Subcutaneous abdominal adipose tissue (tissue), 5 donors: ENCODE measurements around the gene FHL5.
"Not testable (repeated sequence)": the region's sequence is repeated elsewhere in the genome, so short reads cannot be mapped to it uniquely, and the experiment has no call there.

ENCODE experiments used
- H3K27ac ChIP-seq: one replicate; pipeline ENCODE4 v1.7.0; 2013; ENCODE audit warnings: low read depth, mild to moderate bottlenecking, inconsistent platforms, low read length, moderate library complexity
- H3K27me3 ChIP-seq, 5 donors: one replicate each; pipeline ENCODE4 v1.7.0; 2013; ENCODE audit warnings: low read length in 5 of 5, inconsistent platforms in 1 of 5; ENCODE audit not compliant: control insufficient read depth in 5 of 5, insufficient read depth in 4 of 5
- H3K36me3 ChIP-seq, 5 donors: one replicate each; pipeline ENCODE4 v1.7.0; 2013; ENCODE audit warnings: low read length in 5 of 5; ENCODE audit not compliant: control insufficient read depth in 5 of 5, insufficient read depth in 5 of 5
- H3K4me1 ChIP-seq, 5 donors: one replicate each; pipeline ENCODE4 v1.7.0; 2013; ENCODE audit warnings: low read length in 5 of 5, mild to moderate bottlenecking in 3 of 5, moderate library complexity in 1 of 5; ENCODE audit not compliant: control insufficient read depth in 5 of 5, insufficient read depth in 5 of 5
- H3K4me3 ChIP-seq, 5 donors: one replicate each; pipeline ENCODE4 v1.7.0; 2013; ENCODE audit warnings: low read length in 5 of 5, low read depth in 1 of 5
- H3K9ac ChIP-seq, 5 donors: one replicate each; pipeline ENCODE4 v1.7.0; 2013; ENCODE audit warnings: low read length in 5 of 5, mild to moderate bottlenecking in 4 of 5, moderate library complexity in 3 of 5
- H3K9me3 ChIP-seq, 5 donors: one replicate each; pipeline ENCODE4 v1.7.0; 2013; ENCODE audit warnings: low read length in 5 of 5; ENCODE audit not compliant: control insufficient read depth in 5 of 5
- donor health status: healthy.
- donor health status: healthy.
- donor health status: healthy.
- donor health status: healthy.
- donor health status: healthy.

The FHL5 gene

GRCh38 chr6:96545882-96546281, 17.0 kb upstream of the FHL5 start:
- Histone ChIP-seq H3K27ac (no peak overlapping the region), H3K9ac (no peak overlapping the region), H3K36me3 (peaks cover 33 to 75% (median 57%) of the 10 kb centered on the region in 5 donors)

GRCh38 chr6:96547654-96548053, 15.3 kb upstream of the FHL5 start:
- H3K9ac ChIP-seq, result no peak overlapping the region
- H3K36me3 ChIP-seq, result peaks cover 48 to 84% (median 70%) of the 10 kb centered on the region in 5 donors
- no peak overlapping the region for H3K27ac ChIP-seq
- no peaks in the 10 kb centered on the region for H3K4me1 ChIP-seq
- H3K4me3 ChIP-seq, result no peak overlapping the region
- no peaks in the 10 kb centered on the region for H3K27me3 ChIP-seq
- no peaks in the 10 kb centered on the region for H3K9me3 ChIP-seq

More at GRCh38 chr6:96545882-96546281, 17.0 kb upstream of the FHL5 start:
- H3K9me3 ChIP-seq, result no peaks in the 10 kb centered on the region
- no peak overlapping the region for H3K4me3 ChIP-seq
- H3K27me3 ChIP-seq, result no peaks in the 10 kb centered on the region
- no peaks in the 10 kb centered on the region for H3K4me1 ChIP-seq

GRCh38 chr6:96554558-96554957, 8.4 kb upstream of the FHL5 start:
- peaks cover 39 to 59% (median 50%) of the 10 kb centered on the region in 5 donors for H3K36me3 ChIP-seq

DNA sequence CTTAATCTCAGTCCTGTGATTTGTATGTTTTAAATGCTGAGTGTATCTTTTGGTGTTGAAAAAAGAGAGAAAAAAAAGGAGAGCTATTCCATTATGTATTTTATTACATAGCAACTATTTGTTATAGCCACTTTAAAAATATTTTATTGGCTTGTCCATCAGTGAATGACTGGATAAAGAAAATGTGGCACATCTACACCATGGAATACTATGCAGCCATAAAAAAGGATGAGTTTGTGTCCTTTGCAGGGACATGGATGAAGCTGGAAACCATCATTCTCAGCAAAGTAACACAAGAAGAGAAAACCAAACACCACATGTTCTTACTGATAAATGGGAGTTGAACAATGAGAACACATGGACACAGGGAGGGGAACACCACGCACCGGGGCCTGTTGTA, 3.2 kb upstream of the FHL5 start:
- not testable (repeated sequence) for H3K27me3 ChIP-seq, H3K9ac ChIP-seq, H3K27ac ChIP-seq, H3K9me3 ChIP-seq, H3K4me1 ChIP-seq, H3K4me3 ChIP-seq
- H3K36me3 ChIP-seq, result peaks cover 3 to 12% (median 5%) of the 10 kb centered on the region in 5 donors

More at GRCh38 chr6:96554558-96554957, 8.4 kb upstream of the FHL5 start:
- no peak overlapping the region for H3K4me3 ChIP-seq
- H3K27ac ChIP-seq, result no peak overlapping the region
- no peak overlapping the region for H3K9ac ChIP-seq
- H3K9me3 ChIP-seq, result no peaks in the 10 kb centered on the region
- no peaks in the 10 kb centered on the region for H3K27me3 ChIP-seq
- no peaks in the 10 kb centered on the region for H3K4me1 ChIP-seq

- H3K27ac ChIP-seq, result no peak overlapping the region
- peaks cover 0 to 5% (median 0%) of the 10 kb centered on the region in 5 donors for H3K4me1 ChIP-seq
- no peaks in the 10 kb centered on the region for H3K9me3 ChIP-seq
- H3K36me3 ChIP-seq, result no peaks in the 10 kb centered on the region
- no peak overlapping the region for H3K9ac ChIP-seq
- no peaks in the 10 kb centered on the region for H3K27me3 ChIP-seq
- peak overlapping the region in 1 of 5 donors; percentile 37 for H3K4me3 ChIP-seq
Measured at GRCh38 chr6:96563853-96564252, 925 bp downstream of the FHL5 start.

- Histone ChIP-seq H3K27me3 (no peaks in the 10 kb centered on the region), H3K4me3 (no peak overlapping the region), H3K9ac (no peak overlapping the region), H3K36me3 (no peaks in the 10 kb centered on the region), H3K4me1 (peaks cover 0 to 1% (median 0%) of the 10 kb centered on the region in 5 donors), H3K27ac (no peak overlapping the region), H3K9me3 (peaks cover 0 to 19% (median 17%) of the 10 kb centered on the region in 5 donors)
Measured at GRCh38 chr6:96570053-96570452, 7.1 kb downstream of the FHL5 start.

GRCh38 chr6:96571551-96571950, 8.6 kb downstream of the FHL5 start:
- Histone ChIP-seq H3K27me3 (no peaks in the 10 kb centered on the region), H3K4me3 (no peak overlapping the region), H3K4me1 (peaks cover 0 to 8% (median 0%) of the 10 kb centered on the region in 5 donors), H3K9me3 (peaks cover 0 to 19% (median 17%) of the 10 kb centered on the region in 5 donors), H3K9ac (no peak overlapping the region), H3K27ac (no peak overlapping the region), H3K36me3 (no peaks in the 10 kb centered on the region)

- Histone ChIP-seq H3K27ac (no peak overlapping the region), H3K36me3 (no peaks in the 10 kb centered on the region), H3K4me3 (no peak overlapping the region), H3K27me3 (no peaks in the 10 kb centered on the region), H3K9me3 (peaks cover 0 to 15% (median 9%) of the 10 kb centered on the region in 5 donors), H3K9ac (no peak overlapping the region), H3K4me1 (peaks cover 0 to 8% (median 0%) of the 10 kb centered on the region in 5 donors)
Measured at GRCh38 chr6:96575359-96575758, 12.4 kb downstream of the FHL5 start.

DNA sequence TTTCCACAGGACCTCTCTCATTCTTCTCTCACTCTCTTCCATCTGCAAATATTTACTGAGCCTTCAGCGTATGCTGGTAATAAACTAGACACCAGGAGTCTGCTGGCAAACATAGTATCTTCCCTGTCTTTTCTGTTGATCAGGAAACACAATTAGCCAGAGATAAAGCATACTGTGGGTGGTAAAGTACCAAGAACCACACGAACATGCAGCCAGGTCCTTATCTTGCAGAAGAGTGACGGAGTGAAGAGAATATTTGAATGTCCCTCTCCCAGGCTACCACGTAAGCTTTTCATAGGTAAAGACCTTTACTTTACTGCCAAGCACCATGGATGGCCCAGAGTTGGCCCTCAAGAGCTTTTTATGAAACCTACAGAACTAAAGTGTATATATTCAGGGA, 13.3 kb downstream of the FHL5 start:
- Histone ChIP-seq H3K9me3 (peaks cover 0 to 10% (median 4%) of the 10 kb centered on the region in 5 donors), H3K36me3 (no peaks in the 10 kb centered on the region), H3K27me3 (no peaks in the 10 kb centered on the region), H3K4me3 (no peak overlapping the region), H3K27ac (no peak overlapping the region), H3K4me1 (peaks cover 0 to 8% (median 0%) of the 10 kb centered on the region in 5 donors), H3K9ac (no peak overlapping the region)

- H3K9me3 ChIP-seq, result no peaks in the 10 kb centered on the region
- no peaks in the 10 kb centered on the region for H3K27me3 ChIP-seq
- no peak overlapping the region for H3K9ac ChIP-seq
- H3K36me3 ChIP-seq, result no peaks in the 10 kb centered on the region
- no peak overlapping the region for H3K27ac ChIP-seq
- peaks cover 0 to 6% (median 0%) of the 10 kb centered on the region in 5 donors for H3K4me1 ChIP-seq
- no peak overlapping the region for H3K4me3 ChIP-seq
Measured at GRCh38 chr6:96582021-96582420, 19.1 kb downstream of the FHL5 start.
